OCI-LY1 (cell line): Measurements from ENCODE around the gene TMEM121.

Experiments used
- EZH2 ChIP-seq: fragments of 200-600 bp; sonication (generic), shearing (Covaris generic); IDR thresholded peaks from 2 replicates; pipeline ENCODE4 v1.8.0; 2017; ENCODE audit warnings: borderline replicate concordance, mixed run types, mild to moderate bottlenecking, antibody characterized with exemption, low read length, moderate library complexity, mixed read lengths
- TF ChIP-seq, protein P1 (sequence below): fragments of 200-600 bp; sonication (generic), shearing (Covaris generic); IDR thresholded peaks from 2 replicates; pipeline ENCODE4 v1.5.1; 2017; ENCODE audit warnings: mild to moderate bottlenecking, antibody characterized with exemption, low read length, moderate library complexity, mixed read lengths

GRCh38 chr14:105538481-105539049 is 12.2 kb downstream of the TMEM121 start:
- TF ChIP-seq, protein P1, sequence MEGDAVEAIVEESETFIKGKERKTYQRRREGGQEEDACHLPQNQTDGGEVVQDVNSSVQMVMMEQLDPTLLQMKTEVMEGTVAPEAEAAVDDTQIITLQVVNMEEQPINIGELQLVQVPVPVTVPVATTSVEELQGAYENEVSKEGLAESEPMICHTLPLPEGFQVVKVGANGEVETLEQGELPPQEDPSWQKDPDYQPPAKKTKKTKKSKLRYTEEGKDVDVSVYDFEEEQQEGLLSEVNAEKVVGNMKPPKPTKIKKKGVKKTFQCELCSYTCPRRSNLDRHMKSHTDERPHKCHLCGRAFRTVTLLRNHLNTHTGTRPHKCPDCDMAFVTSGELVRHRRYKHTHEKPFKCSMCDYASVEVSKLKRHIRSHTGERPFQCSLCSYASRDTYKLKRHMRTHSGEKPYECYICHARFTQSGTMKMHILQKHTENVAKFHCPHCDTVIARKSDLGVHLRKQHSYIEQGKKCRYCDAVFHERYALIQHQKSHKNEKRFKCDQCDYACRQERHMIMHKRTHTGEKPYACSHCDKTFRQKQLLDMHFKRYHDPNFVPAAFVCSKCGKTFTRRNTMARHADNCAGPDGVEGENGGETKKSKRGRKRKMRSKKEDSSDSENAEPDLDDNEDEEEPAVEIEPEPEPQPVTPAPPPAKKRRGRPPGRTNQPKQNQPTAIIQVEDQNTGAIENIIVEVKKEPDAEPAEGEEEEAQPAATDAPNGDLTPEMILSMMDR, result no peak
- no peak for TF ChIP-seq EZH2
